Glomerular endothelial cell (primary cell): ENCODE data around the gene BTBD1. TPM values are rescaled to one million over a fixed set of nuclear protein-coding genes. Genes with fewer than 3 reads are reported as not detected.

Experiments
- total RNA-seq: library from RNA; depleted of rRNA; stranded (reverse); fragments of >200 nt; gene quantifications from 2 replicates; pipeline ENCODE4 v1.2.3, GENCODE V29; 2015

The BTBD1 gene
- total RNA-seq, 1 donor from 2014 or later = 94.9 TPM

Other genes with a start within 250 kb of the BTBD1 start
- gene HOMER2, start 114.5 kb downstream of the BTBD1 start, total RNA-seq = 8.5 and 15.5 TPM in 2 replicates
- gene RAMAC, start 81.0 kb downstream of the BTBD1 start, total RNA-seq = 16.5 and 17.5 TPM in 2 replicates
- gene C15orf40, start 55.6 kb downstream of the BTBD1 start, total RNA-seq = 8.0 and 14.9 TPM in 2 replicates
- gene TM6SF1, start 40.4 kb upstream of the BTBD1 start, total RNA-seq = 23.0 and 38.0 TPM in 2 replicates
- 42.0 and 66.2 TPM in 2 replicates for gene HDGFL3, start 140.6 kb upstream of the BTBD1 start, total RNA-seq
- 6.6 and 8.0 TPM in 2 replicates for gene BNC1, start 217.4 kb upstream of the BTBD1 start, total RNA-seq